GM19395 (cell line): ENCODE data around the gene KLK13.

Experiments
- ATAC-seq: cut with Tn5 transposase; IDR thresholded peaks from one replicate; pipeline ENCODE4 v1.9.1; 2021; ENCODE audit warnings: mild to moderate bottlenecking, moderate library complexity; ENCODE audit not compliant: unreplicated experiment

The KLK13 gene

DNA sequence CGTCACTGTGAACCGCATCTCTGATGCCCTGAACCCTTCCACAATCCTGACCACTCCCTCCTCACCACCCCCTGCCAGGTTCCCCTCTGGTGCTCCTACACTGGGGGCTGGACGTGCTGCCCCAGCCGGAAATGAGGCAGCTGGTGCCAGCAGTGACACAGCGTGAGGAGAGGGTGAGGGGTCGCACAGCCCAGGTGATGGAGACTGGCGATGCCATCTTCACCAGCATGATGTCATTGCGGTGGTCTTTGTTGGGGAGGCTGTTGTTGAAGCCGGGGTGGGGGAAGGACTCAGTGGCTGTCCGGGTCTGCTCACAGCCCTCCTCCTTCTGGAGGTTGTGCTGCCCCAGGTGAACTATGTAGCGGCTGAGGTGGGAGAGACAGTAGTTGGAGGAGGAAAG lies 40.9 kb downstream of the KLK13 start:
- no peak for ATAC-seq

DNA sequence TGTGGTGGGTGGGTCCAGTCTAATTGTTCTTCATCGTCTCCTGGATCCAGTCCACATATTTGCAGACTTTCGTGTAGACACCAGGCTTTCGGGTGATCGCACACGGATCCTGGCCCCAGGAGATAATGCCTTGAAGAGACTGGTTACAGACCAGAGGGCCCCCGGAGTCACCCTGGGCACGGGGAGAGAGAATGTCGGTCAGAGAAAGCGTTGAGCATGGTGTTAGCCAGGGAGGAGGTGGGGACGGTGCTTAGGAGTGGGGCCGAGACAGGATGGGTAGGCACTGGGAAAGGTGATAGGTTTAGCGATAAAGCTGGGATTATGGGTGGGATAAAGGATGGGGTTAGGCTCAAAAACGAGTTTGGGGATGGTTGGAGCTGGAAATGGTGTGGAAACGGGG lies 42.4 kb downstream of the KLK13 start:
- no peak for ATAC-seq

DNA sequence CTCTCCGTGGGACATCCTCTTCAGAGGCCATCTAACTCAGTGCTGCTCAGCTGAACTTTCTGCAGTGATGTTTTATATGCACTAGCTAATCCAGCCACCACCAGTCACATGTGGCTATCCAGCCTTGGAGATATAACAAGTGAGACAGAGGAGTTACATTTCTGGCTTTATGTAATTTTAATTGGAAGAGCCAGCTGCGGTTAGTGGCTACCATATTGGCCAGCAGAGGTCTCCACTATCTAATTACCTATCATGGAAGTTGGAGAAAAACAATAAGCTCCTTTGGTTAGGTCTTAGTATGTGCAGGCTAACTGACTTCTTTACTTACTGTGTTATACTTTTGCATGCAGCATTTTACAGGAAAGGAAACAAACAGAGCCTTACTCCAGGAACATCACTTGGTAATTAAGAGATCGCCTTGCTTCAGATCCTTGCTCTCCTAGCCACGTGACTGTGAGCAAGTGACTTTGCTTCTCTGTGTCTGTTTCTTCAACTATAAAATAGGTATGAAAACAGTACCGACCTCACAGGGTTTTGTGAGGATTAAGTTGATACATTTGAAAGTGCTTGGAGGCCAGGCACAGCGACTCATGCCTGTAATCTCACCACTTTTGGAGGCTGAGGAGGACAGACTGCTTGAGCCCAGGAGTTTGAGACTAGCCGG lies 43.8 kb downstream of the KLK13 start:
- ATAC-seq = no peak

DNA sequence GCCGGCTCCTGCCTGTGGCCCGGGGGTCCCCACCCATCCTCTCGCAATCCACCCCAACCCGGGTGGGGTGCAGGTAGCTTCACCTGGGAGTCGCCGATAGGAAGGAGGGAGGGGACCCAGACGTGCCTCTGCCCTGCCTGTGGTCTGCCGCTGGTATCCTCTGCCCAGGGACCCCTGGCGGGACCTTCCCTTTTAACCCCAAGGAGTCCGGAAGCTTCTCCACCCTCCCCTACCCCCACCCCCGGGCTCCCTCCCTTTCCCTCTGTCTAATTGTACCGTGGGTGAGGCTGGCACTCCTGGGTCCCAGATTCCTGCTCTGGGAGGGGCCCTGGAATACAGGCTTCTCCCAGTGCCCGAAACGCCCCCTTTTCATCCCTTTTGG lies 45.4 kb downstream of the KLK13 start, which contains the start of gene KLK10:
Gene KLK10, minus strand, starts transcription at position 166 of the 382 bp plus-strand sequence. CDS start 579 bp downstream, outside the sequence.
- no peak for ATAC-seq

DNA sequence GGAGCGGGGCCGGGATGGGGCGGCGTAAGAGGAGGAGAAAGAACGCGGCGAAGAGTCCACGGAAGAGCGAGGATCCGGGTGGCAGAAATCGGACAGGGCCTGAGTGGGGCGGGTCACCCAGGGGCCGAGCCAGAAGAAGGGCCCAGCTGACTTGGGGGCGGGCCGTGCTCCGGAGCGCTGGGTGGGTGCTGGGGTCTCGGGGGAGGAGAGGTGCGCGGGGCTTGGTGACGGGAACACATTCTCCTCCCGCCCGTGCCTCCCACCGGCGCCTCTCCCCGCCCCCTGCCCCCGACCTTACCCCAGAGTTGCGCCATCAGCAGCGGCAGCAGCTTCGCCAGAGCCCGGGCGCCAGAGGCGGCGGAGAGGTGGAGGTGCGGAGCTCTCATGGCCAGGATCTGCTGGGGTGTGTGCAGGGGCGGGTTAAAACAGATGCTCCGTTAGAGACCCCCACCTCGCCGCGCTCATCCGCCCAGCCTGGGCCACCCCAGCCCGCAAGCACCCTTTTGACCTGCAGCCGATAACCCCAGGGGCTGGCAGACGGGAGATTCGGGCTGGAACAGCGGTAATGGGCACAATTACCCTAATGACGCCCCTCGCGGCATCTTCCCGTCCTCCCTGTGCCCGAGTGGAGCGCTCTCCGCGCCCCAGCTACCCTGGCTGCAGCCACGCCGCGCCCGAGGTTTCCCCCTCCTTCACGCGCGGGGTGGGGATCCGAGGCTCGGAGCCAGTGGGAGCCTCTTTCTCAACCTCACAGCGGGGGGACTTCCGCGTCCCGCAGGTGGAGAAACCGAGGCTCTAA lies 45.9 kb downstream of the KLK13 start:
- no peak for ATAC-seq

DNA sequence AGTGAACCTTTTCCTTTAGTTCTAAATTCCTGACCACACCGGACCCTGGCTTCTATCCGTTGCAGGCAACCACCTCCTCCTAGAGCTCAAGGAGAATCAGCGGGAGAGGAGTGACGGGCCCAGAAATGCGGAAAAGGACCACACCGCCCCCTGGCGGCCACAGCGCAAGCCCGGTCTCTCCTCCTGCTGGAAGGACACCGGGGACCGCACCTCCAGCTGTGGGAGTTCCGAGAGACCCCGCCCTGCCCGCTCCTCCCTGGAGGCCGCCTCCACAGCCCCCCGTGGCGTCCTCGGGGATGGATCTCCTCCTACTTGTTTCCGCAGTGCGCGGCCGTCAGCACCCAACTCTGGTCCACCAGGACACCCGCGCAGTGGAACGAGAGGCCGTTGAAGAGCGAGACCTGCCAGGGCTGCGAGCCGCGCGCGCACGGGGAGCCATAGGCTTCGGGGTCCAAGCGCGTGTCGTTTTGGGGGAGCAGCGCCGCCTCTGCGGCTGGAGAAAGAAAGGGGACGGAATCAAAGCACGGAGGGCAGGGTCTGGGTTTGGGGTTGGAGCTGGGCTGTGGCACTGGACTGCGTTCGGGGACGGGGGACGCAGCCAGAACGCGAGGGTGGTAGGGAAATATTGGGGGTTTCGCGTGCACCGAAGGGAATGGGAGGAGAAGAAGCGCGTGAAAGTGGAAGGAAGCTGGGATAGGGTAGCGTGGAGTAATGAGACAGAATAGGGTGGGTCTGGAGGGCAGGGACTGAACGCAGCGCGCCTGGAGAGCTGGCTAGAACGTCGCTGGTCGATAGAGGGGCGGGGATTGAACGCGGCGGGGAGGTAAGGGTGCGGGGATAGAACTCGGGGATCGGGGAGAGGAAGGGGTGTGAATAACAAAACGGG lies 47.9 kb downstream of the KLK13 start:
- no peak for ATAC-seq

DNA sequence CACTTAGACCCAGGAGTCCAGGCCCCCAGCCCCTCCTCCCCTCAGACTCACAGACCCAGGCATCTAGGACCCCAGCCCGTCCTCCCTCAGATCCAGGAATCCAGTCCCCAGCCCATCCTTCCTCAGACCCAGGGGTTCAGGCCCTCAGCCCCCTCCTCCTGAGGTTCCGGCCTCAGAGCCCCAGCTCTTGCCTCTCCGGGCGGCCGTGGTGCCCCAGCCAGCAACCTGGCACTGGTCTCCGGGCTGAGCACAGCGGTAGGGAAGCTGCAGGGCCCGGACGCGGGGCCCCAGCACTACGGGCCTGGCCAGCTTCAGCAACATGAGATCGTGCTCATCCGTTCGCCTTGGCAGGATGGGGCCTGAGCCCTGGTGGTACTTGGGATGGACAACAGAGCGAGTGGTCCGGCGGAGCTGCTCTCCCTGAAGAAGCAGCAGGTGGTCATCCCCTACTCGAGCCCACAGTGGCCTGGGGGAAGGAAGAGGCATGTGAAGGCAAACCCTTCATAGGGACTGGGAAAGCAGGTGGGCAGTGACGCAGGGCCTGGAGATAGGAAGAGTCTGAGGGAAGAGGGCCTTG lies 49.1 kb downstream of the KLK13 start:
- no peak for ATAC-seq

DNA sequence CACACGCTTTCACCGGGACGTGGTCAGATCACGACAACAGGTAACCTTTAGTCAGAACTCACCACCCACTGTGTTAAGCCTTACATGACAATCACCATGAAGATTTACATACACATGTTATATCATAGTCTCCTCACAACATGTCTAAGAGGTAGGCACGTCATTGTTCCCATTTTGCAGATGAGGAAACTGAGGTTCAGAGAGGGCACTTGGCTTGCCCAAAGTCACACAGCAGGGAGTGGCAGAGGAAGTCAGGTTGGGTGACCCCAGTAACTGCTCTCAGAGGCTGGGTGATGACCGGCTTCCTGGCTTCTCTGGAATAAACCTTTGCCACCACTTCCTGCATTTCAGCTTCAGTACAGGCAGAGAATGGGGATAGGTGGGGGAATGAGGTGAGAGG lies 50.6 kb downstream of the KLK13 start:
- ATAC-seq = no peak

DNA sequence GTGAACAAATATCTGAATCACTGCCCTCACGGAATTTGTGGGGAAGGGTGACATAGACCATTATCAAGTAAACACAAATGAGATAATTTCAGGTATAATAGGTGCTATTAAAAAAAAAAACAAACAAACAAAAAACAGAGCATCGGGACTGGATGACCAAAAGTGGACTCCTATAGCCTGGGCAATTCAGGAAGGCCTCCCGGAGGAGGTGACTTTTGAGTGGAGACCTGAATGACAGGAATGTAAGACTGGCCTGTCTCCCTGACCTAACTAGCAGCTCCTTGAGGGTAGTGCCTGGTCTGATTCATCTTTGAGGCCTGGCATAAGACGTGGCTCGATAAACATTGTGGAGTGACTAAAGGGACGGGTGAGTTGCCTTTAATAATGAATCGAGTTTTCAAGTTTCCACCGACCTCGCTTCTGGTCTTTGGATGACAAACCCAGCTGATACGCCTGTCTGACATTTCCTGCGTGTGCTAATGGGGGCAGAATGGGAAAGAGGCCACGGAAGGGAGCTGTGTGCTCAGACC lies 52.2 kb downstream of the KLK13 start:
- ATAC-seq = no peak

DNA sequence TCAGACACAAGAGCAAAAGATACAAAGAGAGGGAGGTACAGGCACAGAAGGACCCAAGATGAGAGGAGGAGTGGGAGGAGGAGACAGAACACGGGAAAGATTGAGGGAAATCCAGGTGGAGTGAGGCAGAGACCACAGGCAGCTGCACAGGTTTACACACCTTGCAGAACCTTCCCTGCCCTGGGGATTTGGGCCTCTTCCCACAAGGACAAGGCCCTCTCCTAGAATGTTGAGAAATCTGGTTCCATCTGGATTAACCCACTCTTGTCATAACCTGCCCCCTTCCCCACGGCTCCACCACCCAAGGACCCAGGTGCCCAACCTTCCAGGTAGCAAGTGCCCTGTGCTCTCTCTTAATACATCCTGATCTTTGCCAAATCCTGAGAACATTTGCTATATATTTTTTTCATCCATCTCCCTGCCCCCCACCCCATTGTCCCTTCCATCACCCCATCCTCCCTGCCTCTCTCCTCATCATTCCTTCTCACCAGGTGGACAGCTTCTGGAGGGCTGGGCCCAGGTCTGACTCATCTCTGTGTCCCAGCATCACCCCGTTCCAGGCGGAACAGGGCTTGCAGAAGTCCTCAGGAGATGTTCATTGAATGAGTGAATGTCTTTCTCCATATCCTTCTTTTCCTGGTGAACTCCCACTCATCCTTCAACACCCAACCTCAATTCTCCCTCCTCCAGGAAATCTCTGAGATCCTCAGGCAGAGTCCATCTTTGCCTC lies 54.7 kb downstream of the KLK13 start:
- no peak for ATAC-seq

DNA sequence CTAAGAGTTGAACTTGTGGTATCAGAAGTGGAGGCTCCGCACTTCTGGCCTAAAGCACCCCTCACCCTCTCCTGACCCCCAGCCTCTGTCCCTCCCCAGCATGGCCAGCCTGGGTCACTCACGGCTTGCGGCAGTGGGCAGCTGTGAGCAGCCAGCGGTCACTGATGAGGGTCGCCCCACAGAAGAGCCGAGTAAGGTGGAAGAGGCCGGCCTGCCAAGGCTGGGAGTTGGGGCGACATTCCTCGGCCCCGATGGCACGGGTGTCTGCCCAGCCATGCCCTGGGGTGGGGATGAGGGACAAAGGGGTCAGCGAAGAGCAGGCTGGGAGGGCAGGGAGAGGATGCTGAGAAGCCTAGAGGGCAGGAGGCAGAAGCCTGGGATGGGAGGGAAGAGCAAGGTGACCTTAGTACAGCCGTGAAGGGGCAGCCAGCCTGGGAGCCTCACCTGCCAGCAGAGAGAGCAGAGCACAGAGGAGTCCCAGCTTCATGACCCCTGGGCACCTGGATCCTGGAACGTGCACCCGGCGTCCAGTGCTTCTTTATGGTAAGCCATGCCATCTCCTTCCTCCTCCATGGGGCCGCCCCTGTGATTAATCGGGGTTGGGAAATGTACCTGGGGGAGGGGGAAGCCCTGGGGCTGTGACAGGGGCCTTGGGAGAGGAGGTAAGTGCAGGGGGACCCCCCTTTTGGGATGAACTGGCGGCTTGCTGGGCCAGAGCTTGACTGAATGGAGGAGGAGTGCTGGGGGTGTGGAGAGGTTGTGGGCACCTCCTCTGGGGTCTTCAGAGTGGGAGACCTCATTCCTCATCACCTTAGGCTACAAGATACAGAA lies 55.6 kb downstream of the KLK13 start:
- ATAC-seq = no peak

DNA sequence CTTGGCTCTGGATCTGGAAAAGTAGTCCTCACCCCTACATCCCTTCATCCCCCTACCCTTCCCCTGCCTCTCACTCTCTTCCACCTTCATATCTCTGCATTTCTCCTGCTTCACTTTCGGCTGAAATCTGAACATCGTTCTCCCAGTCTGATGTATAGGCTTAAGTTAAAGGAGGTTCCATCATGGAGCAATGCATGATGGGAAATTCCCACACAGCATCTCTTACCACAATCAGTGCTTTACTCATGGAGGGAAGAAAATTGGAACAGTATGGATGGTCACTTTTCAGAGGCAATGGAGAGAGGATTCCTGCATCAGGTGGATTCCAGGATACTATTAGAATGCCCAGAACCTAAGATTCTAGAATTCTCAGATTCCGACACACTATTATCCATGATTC lies 57.4 kb downstream of the KLK13 start:
- ATAC-seq = no peak

DNA sequence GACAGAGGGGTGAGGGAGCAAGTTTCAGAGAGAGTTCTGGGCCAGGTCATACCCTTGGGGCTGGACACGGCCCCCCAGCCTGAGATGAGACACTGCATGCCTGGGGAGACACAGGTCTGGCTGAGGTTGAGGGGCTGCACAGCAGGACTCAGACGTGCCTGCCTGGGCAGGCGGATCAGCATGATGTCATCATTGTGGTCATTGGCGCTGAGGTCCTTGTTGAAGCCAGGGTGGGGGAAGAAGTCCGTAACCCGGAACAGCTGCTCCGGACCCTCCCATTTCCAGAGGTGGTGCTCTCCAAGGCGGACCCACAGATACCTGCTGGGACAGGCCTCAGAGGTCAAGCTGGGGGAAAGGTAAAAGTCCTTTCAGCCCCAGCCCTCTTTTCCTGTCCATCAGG lies 58.5 kb downstream of the KLK13 start:
- ATAC-seq = no peak
